HepG2 (cell line): Measurements from ENCODE around the gene NCBP3. TPM values are rescaled to one million over a fixed set of nuclear protein-coding genes. Genes with fewer than 3 reads are reported as not detected.
A peak's percentile ranks its signal among the peaks of the same experiment; 100 is the strongest.

ENCODE experiments used
- EP300 ChIP-seq, 3 experiments: sonication (generic) in 1 of 3; formaldehyde crosslinking in 1 of 3; IDR thresholded peaks; 2 replicates each; pipeline versions ENCODE4 v1.5.1 to v1.6.1; 2011 to 2020; ENCODE audit warnings: low read depth in 2 of 3, low read length in 2 of 3, borderline replicate concordance in 1 of 3, improper control_type of control experiment in 1 of 3, mild to moderate bottlenecking in 1 of 3, missing genetic modification reagents in 1 of 3, moderate library complexity in 1 of 3
- FOXP1 ChIP-seq, 2 experiments: fragments of 450-650 bp in 1 of 2; IDR thresholded peaks; 2 replicates each; pipeline ENCODE4 v1.6.1; 2017 to 2018; ENCODE audit warnings: antibody characterized with exemption in 1 of 2
- HHEX ChIP-seq: IDR thresholded peaks from 2 replicates; pipeline ENCODE4 v1.6.1; 2016; ENCODE audit warnings: control low read depth
- RARA ChIP-seq: IDR thresholded peaks from 2 replicates; pipeline ENCODE4 v1.6.1; 2016; ENCODE audit warnings: missing genetic modification reagents, missing compliant biosample characterization
- THAP11 ChIP-seq: IDR thresholded peaks from 2 replicates; pipeline ENCODE4 v1.6.1; 2016; ENCODE audit warnings: missing biosample characterization, missing genetic modification reagents
- ZBTB8A ChIP-seq: sonication (generic); formaldehyde crosslinking; IDR thresholded peaks from 2 replicates; pipeline ENCODE4 v1.4.0; 2020; ENCODE audit warnings: mild to moderate bottlenecking, low read depth, missing genetic modification reagents, borderline replicate concordance
- ZFP91 ChIP-seq: sonication (generic); formaldehyde crosslinking; IDR thresholded peaks from 2 replicates; pipeline ENCODE4 v1.9.0; 2022; ENCODE audit warnings: missing genetic modification reagents, mild to moderate bottlenecking, borderline replicate concordance
- ZNF318 ChIP-seq: sonication (generic); formaldehyde crosslinking; IDR thresholded peaks from 2 replicates; pipeline ENCODE4 v1.4.0; 2020; ENCODE audit warnings: mild to moderate bottlenecking, missing genetic modification reagents
- ZNF451 ChIP-seq: sonication (generic); formaldehyde crosslinking; IDR thresholded peaks from 2 replicates; pipeline ENCODE4 v1.5.0; 2020; ENCODE audit warnings: mild to moderate bottlenecking, missing genetic modification reagents
- ZNF704 ChIP-seq: sonication (generic); formaldehyde crosslinking; IDR thresholded peaks from 2 replicates; pipeline ENCODE4 v1.8.1; 2023; ENCODE audit warnings: mild to moderate bottlenecking, inconsistent platforms, moderate library complexity, missing genetic modification reagents, borderline replicate concordance
- ZNF749 ChIP-seq: sonication (generic); formaldehyde crosslinking; IDR thresholded peaks from 2 replicates; pipeline ENCODE4 v1.8.0; 2022; ENCODE audit warnings: mild to moderate bottlenecking, missing genetic modification reagents, moderate library complexity, borderline replicate concordance
- ZNF777 ChIP-seq: sonication (generic); formaldehyde crosslinking; IDR thresholded peaks from 2 replicates; pipeline ENCODE4 v1.4.0; 2020; ENCODE audit warnings: missing genetic modification reagents
- ZUFSP ChIP-seq: sonication (generic); formaldehyde crosslinking; IDR thresholded peaks from 2 replicates; pipeline ENCODE4 v1.9.0; 2021; ENCODE audit warnings: missing genetic modification reagents, mild to moderate bottlenecking, borderline replicate concordance
- polyA plus RNA-seq, 8 experiments: library from polyadenylated mRNA; depleted of rRNA in 3 of 8; stranded (reverse) in 7 of 8; unstranded in 1 of 8; fragments of >200 nt; fragmentation: Illumina TruSeq in 4 of 8; extraction: Trizol in 4 of 8; gene quantifications; 2 replicates each; pipeline versions ENCODE4 v1.2.1 to v1.2.3, GENCODE V29; 2011 to 2016; ENCODE audit warnings: low read depth in 4 of 8, missing spikeins in 1 of 8, mixed read lengths in 1 of 8; ENCODE audit not compliant: insufficient read depth in 1 of 8
- total RNA-seq, 5 experiments: library from RNA; depleted of rRNA; stranded (reverse); fragments of >200 nt; fragmentation: Illumina TruSeq; extraction: Trizol; gene quantifications; 2 replicates each; pipeline ENCODE4 v1.2.3, GENCODE V29; 2016; ENCODE audit warnings: low read depth in 1 of 5
- TF ChIP-seq, protein P1 (sequence below): sonication (generic); formaldehyde crosslinking; IDR thresholded peaks from 2 replicates; pipeline ENCODE4 v1.4.0; 2020; ENCODE audit warnings: missing genetic modification reagents

The NCBP3 gene
- total and polyA plus RNA-seq, 2 of the 13 experiments (the other 11 are each of a cell fraction or from before 2014, with no cell fraction given): 19.5 to 24.8 TPM

GRCh38 chr17:3795390-3796102 lies 50.5 kb downstream of the NCBP3 start (continued):
- TF ChIP-seq RARA (CRISPR knock-in tag): peak; percentile 63
- TF ChIP-seq THAP11: peak; percentile 43; the same call in 1 of the 2 replicates
- no peak for TF ChIP-seq ZUFSP (CRISPR knock-in tag)
- no peak for TF ChIP-seq ZNF318 (CRISPR knock-in tag)
- TF ChIP-seq, protein P1, sequence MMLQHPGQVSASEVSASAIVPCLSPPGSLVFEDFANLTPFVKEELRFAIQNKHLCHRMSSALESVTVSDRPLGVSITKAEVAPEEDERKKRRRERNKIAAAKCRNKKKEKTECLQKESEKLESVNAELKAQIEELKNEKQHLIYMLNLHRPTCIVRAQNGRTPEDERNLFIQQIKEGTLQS (CRISPR knock-in tag): no peak
- TF ChIP-seq ZNF704: no peak; the same call in 1 of the 2 replicates
- TF ChIP-seq ZBTB8A: no peak
- TF ChIP-seq ZFP91 (CRISPR knock-in tag): peak; percentile 15; the same call in 1 of the 2 replicates
- peak; percentile 43; the same call in 1 of the 2 replicates for TF ChIP-seq HHEX
- TF ChIP-seq FOXP1 (IDR thresholded peaks at IDR 0.05): no peak
- TF ChIP-seq FOXP1 (CRISPR knock-in tag; IDR thresholded peaks at IDR 0.05): peak; percentile 84
- TF ChIP-seq ZNF749 (CRISPR knock-in tag): peak; percentile 34; the same call in 1 of the 2 replicates
- peak in 1 of 2 experiments; percentile 88; a peak in 2 of 4 replicates for TF ChIP-seq EP300 (IDR thresholded peaks at IDR 0.05; ENCODE audit: low read depth in 2 of 2, low read length in 2 of 2)
- peak; percentile 49; the same call in 1 of the 2 replicates for TF ChIP-seq EP300 (CRISPR knock-in tag; IDR thresholded peaks at IDR 0.05; ENCODE audit: borderline replicate concordance)
- peak; percentile 76; the same call in 1 of the 2 replicates for TF ChIP-seq ZNF451 (CRISPR knock-in tag)
- peak; percentile 43; the same call in 1 of the 2 replicates for TF ChIP-seq ZNF777 (CRISPR knock-in tag)
